GM12875 (cell line): ENCODE data around the gene DST.

ENCODE experiments used
- H3K4me3 ChIP-seq: one replicate; pipeline ENCODE4 v1.5.1; 2011; ENCODE audit warnings: low read depth, low read length, control low read depth
- CTCF ChIP-seq: IDR thresholded peaks from 2 replicates; pipeline ENCODE4 v1.5.1; 2011; ENCODE audit warnings: low read depth, mild to moderate bottlenecking, control low read depth, inconsistent platforms, low read length, moderate library complexity, borderline replicate concordance; ENCODE audit not compliant: insufficient read depth

Gene DST

GRCh38 chr6:56541741-56542360 lies 100.8 kb downstream of the DST start:
- no peak for TF ChIP-seq CTCF
- no peak overlapping the region for H3K4me3 ChIP-seq

- no peak overlapping the region for H3K4me3 ChIP-seq
- no peak for TF ChIP-seq CTCF
Observed at GRCh38 chr6:56541030-56541600, 101.6 kb downstream of the DST start.

GRCh38 chr6:56540232-56541029 lies 102.3 kb downstream of the DST start:
- no peak for TF ChIP-seq CTCF
- H3K4me3 ChIP-seq: no peak overlapping the region

- H3K4me3 ChIP-seq: no peak overlapping the region
- no peak for TF ChIP-seq CTCF
Observed at GRCh38 chr6:56539527-56540105, 103.1 kb downstream of the DST start.

- no peak overlapping the region for H3K4me3 ChIP-seq
- no peak for TF ChIP-seq CTCF
Observed at GRCh38 chr6:56538851-56539250, 103.8 kb downstream of the DST start.

- TF ChIP-seq CTCF: no peak
- H3K4me3 ChIP-seq: no peak overlapping the region
Observed at GRCh38 chr6:56537223-56537770, 105.4 kb downstream of the DST start.
